Tibial artery (tissue), 4 donors: Measurements from ENCODE around the gene ZNF502.

ENCODE experiments used
- DNase-seq, 2 donors: peaks; one replicate each; pipeline ENCODE4 v3.0.0-alpha.2; 2019
- H3K27ac ChIP-seq, 2 donors: fragments of 200-600 bp; sonication (generic) in 1 of 2; 1 replicate in 1 of 2; 2 replicates in 1 of 2; pipeline ENCODE4 v1.5.1; 2018 to 2019; ENCODE audit warnings: mild to moderate bottlenecking in 1 of 2
- H3K27me3 ChIP-seq, 2 donors: fragments of 200-600 bp; sonication (generic) in 1 of 2; one replicate each; pipeline versions ENCODE4 v1.5.1 to v1.6.0; 2016 to 2019
- H3K36me3 ChIP-seq, 3 donors: fragments of 200-600 bp; sonication (generic) in 2 of 3; one replicate each; pipeline ENCODE4 v1.5.1; 2016 to 2019; ENCODE audit warnings: mild to moderate bottlenecking in 2 of 3
- H3K4me1 ChIP-seq, 4 donors: fragments of 200-600 bp; sonication (generic) in 2 of 4; 1 replicate in 3 of 4; 2 replicates in 1 of 4; pipeline ENCODE4 v1.5.1; 2016 to 2019
- H3K4me3 ChIP-seq, 2 donors: fragments of 200-600 bp; sonication (generic) in 1 of 2; 1 replicate in 1 of 2; 2 replicates in 1 of 2; pipeline ENCODE4 v1.5.1; 2018 to 2019; ENCODE audit warnings: mild to moderate bottlenecking in 2 of 2
- H3K9me3 ChIP-seq, 3 donors: fragments of 200-600 bp; sonication (generic) in 1 of 3; one replicate each; pipeline ENCODE4 v1.5.1; 2016 to 2019
- intact Hi-C: fragments of 100-400 bp; cut with DNase I; formaldehyde crosslinking; loops from one replicate; pipeline ENCODE4 v1.15.0; 2023; ENCODE audit warnings: low total_unique reads
- TF ChIP-seq, protein P1 (sequence below), 2 experiments: fragments of 200-600 bp in 1 of 2; fragments of 450-650 bp in 1 of 2; IDR thresholded peaks; one replicate each; pipeline ENCODE4 v1.5.1; 2017 to 2019; ENCODE audit warnings: antibody characterized with exemption in 2 of 2, mild to moderate bottlenecking in 1 of 2, moderate library complexity in 1 of 2

The ZNF502 gene

DNA sequence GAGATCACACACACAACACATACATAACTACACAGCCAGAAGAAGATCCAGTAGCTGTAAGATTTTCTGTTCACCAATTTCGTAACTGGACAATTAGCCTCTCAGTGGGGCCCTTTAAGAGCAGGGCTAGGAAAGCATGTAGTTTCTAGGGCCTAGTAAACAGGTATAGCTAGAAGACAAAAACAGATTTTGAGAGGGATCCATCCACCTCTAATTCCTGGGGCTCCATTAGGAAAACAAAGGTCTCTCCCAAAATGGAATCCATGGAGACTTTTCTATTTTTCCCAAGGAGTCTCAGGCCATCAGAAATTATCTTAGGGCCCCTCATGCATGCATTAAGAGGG is 59.6 kb downstream of the ZNF502 start:
- H3K4me1 ChIP-seq, result no peaks in the 10 kb centered on the region
- no peak overlapping the region for H3K27ac ChIP-seq
- intact Hi-C loops, result no loop called here
- DNase-seq, result no peak
- H3K9me3 ChIP-seq, result peaks cover 0 to 5% (median 0%) of the 10 kb centered on the region in 3 donors
- H3K27me3 ChIP-seq, result no peaks in the 10 kb centered on the region
- H3K36me3 ChIP-seq, result no peaks in the 10 kb centered on the region
- TF ChIP-seq, protein P1, sequence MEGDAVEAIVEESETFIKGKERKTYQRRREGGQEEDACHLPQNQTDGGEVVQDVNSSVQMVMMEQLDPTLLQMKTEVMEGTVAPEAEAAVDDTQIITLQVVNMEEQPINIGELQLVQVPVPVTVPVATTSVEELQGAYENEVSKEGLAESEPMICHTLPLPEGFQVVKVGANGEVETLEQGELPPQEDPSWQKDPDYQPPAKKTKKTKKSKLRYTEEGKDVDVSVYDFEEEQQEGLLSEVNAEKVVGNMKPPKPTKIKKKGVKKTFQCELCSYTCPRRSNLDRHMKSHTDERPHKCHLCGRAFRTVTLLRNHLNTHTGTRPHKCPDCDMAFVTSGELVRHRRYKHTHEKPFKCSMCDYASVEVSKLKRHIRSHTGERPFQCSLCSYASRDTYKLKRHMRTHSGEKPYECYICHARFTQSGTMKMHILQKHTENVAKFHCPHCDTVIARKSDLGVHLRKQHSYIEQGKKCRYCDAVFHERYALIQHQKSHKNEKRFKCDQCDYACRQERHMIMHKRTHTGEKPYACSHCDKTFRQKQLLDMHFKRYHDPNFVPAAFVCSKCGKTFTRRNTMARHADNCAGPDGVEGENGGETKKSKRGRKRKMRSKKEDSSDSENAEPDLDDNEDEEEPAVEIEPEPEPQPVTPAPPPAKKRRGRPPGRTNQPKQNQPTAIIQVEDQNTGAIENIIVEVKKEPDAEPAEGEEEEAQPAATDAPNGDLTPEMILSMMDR (IDR thresholded peaks at IDR 0.05), result no peak
- no peak overlapping the region for H3K4me3 ChIP-seq
